Loucy (cell line): ENCODE results near the gene GPC3.

Experiments used
- EZH2phosphoT487 ChIP-seq: fragments of 200-600 bp; IDR thresholded peaks from 2 replicates; pipeline ENCODE4 v1.6.1; 2018; ENCODE audit warnings: antibody characterized with exemption, mild to moderate bottlenecking, moderate library complexity, borderline replicate concordance
- TF ChIP-seq, protein P1 (sequence below): fragments of 200-600 bp; sonication (generic); conservative IDR thresholded peaks from 2 replicates; pipeline ENCODE4 v1.5.1; 2014; ENCODE audit warnings: mild to moderate bottlenecking, antibody characterized with exemption, low read length

- TF ChIP-seq, protein P1, sequence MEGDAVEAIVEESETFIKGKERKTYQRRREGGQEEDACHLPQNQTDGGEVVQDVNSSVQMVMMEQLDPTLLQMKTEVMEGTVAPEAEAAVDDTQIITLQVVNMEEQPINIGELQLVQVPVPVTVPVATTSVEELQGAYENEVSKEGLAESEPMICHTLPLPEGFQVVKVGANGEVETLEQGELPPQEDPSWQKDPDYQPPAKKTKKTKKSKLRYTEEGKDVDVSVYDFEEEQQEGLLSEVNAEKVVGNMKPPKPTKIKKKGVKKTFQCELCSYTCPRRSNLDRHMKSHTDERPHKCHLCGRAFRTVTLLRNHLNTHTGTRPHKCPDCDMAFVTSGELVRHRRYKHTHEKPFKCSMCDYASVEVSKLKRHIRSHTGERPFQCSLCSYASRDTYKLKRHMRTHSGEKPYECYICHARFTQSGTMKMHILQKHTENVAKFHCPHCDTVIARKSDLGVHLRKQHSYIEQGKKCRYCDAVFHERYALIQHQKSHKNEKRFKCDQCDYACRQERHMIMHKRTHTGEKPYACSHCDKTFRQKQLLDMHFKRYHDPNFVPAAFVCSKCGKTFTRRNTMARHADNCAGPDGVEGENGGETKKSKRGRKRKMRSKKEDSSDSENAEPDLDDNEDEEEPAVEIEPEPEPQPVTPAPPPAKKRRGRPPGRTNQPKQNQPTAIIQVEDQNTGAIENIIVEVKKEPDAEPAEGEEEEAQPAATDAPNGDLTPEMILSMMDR, result no peak
- no peak for TF ChIP-seq EZH2phosphoT487
These were observed 235.4 kb downstream of the GPC3 start for GRCh38 chrX:133749951-133750350.
